H1 (cell line): ENCODE results near the gene KDR. TPM values are rescaled to one million over a fixed set of nuclear protein-coding genes. Genes with fewer than 3 reads are reported as not detected.

Experiments used
- CTCF ChIA-PET: fragments of 300-600 bp; sonication (Branson Sonifier 250); formaldehyde crosslinking; loops from one replicate; lab custom pipeline; 2021; ENCODE audit not compliant: partially characterized antibody; lab: Charles Lee
- POLR2A ChIA-PET: fragments of 300-600 bp; sonication (Branson Sonifier 250); formaldehyde crosslinking; loops from one replicate; lab custom pipeline; 2021; ENCODE audit warnings: inconsistent platforms; ENCODE audit not compliant: partially characterized antibody; lab: Charles Lee
- DNase-seq, 2 experiments: peaks; one replicate each; pipeline versions ENCODE4 v3.0.0 to v3.0.0-alpha.2; 2010 to 2022; ENCODE audit warnings: low spot score in 2 of 2, low read depth in 1 of 2, mixed read lengths in 1 of 2
- FAIRE-seq: peaks from 2 replicates; lab custom pipeline; 2011; peaks lifted over from hg19 to GRCh38; lab: Jason Lieb, UNC
- H2AFZ ChIP-seq: 2 replicates; pipeline ENCODE4 v1.8.1; 2012; ENCODE audit warnings: low read length, inconsistent platforms
- H2AK5ac ChIP-seq: 2 replicates; pipeline ENCODE4 v1.6.1; 2013; ENCODE audit warnings: low read depth, low read length
- H2BK120ac ChIP-seq: replicated peaks from 2 replicates; pipeline ENCODE3; 2013; ENCODE audit warnings: low read depth, low read length, inconsistent platforms
- H2BK12ac ChIP-seq: 2 replicates; pipeline ENCODE4 v1.6.1; 2013; ENCODE audit warnings: low read depth, low read length
- H2BK15ac ChIP-seq: 2 replicates; pipeline ENCODE4 v1.6.1; 2013; ENCODE audit warnings: low read length
- H2BK20ac ChIP-seq: 2 replicates; pipeline ENCODE4 v1.6.1; 2013; ENCODE audit warnings: low read length
- H2BK5ac ChIP-seq: 2 replicates; pipeline ENCODE4 v1.6.1; 2013; ENCODE audit warnings: low read depth, low read length
- H3K14ac ChIP-seq: 2 replicates; pipeline ENCODE4 v1.6.1; 2013; ENCODE audit warnings: inconsistent platforms; ENCODE audit not compliant: insufficient read length
- H3K18ac ChIP-seq: 2 replicates; pipeline ENCODE4 v1.6.1; 2013; ENCODE audit warnings: low read length; ENCODE audit errors: extremely low read depth
- H3K23ac ChIP-seq: 2 replicates; pipeline ENCODE4 v1.6.1; 2013; ENCODE audit warnings: inconsistent platforms; ENCODE audit not compliant: insufficient read length
- H3K23me2 ChIP-seq: 2 replicates; pipeline ENCODE4 v1.6.1; 2013; ENCODE audit warnings: low read depth, low read length
- H3K27ac ChIP-seq: 2 replicates; pipeline ENCODE4 v1.6.1; 2011; ENCODE audit warnings: low read depth, low read length, inconsistent platforms
- H3K27me3 ChIP-seq, 4 experiments: replicated peaks in 1 of 4; 1 replicate in 1 of 4; 2 replicates in 3 of 4; pipeline versions ENCODE4 v1.6.1 to v1.8.1; 2011 to 2013; ENCODE audit warnings: low read length in 3 of 4, mild to moderate bottlenecking in 3 of 4, inconsistent platforms in 2 of 4, mixed read lengths in 2 of 4, moderate library complexity in 1 of 4; ENCODE audit not compliant: control insufficient read depth in 3 of 4, insufficient read depth in 3 of 4; ENCODE audit errors: extremely low read depth in 1 of 4
- H3K36me3 ChIP-seq, 4 experiments: 2 replicates each; pipeline versions ENCODE4 v1.6.1 to v1.8.1; 2011 to 2013; ENCODE audit warnings: mild to moderate bottlenecking in 4 of 4, low read length in 3 of 4, moderate library complexity in 2 of 4, control low read depth in 1 of 4, inconsistent platforms in 1 of 4; ENCODE audit not compliant: insufficient read depth in 4 of 4, control insufficient read depth in 2 of 4
- H3K4ac ChIP-seq: replicated peaks from 2 replicates; pipeline ENCODE3; 2013; ENCODE audit warnings: low read length, low read depth, mixed read lengths, inconsistent platforms; ENCODE audit not compliant: insufficient read length
- H3K4me1 ChIP-seq, 4 experiments: replicated peaks in 1 of 4; 1 replicate in 1 of 4; 2 replicates in 3 of 4; pipeline versions ENCODE4 v1.6.1 to v1.8.1; 2011 to 2013; ENCODE audit warnings: low read length in 3 of 4, inconsistent platforms in 2 of 4, mixed read lengths in 1 of 4; ENCODE audit not compliant: insufficient read depth in 4 of 4, control insufficient read depth in 3 of 4
- H3K4me2 ChIP-seq, 2 experiments: 2 replicates each; pipeline versions ENCODE4 v1.6.1 to v1.8.1; 2011 to 2013; ENCODE audit warnings: low read depth in 2 of 2, low read length in 2 of 2, control low read depth in 1 of 2, inconsistent platforms in 1 of 2, mild to moderate bottlenecking in 1 of 2; ENCODE audit not compliant: insufficient read depth in 1 of 2
- H3K4me3 ChIP-seq, 4 experiments: fragments of 200-600, 300-600 bp in 1 of 4; sonication (generic), shearing (Covaris generic), sonication (Bioruptor Twin) in 1 of 4; 2 replicates each; pipeline versions ENCODE4 v1.5.1 to v1.8.1; 2011 to 2016; ENCODE audit warnings: low read length in 4 of 4, low read depth in 3 of 4, control low read depth in 2 of 4, inconsistent platforms in 2 of 4, mild to moderate bottlenecking in 2 of 4, mixed read lengths in 1 of 4, moderate library complexity in 1 of 4; ENCODE audit not compliant: insufficient read depth in 2 of 4; ENCODE audit errors: extremely low read depth in 1 of 4
- H3K56ac ChIP-seq: replicated peaks from 2 replicates; pipeline ENCODE3; 2013; ENCODE audit warnings: low read depth, mild to moderate bottlenecking, mixed read lengths, low read length, inconsistent platforms; ENCODE audit not compliant: insufficient read length
- H3K79me1 ChIP-seq: 2 replicates; pipeline ENCODE4 v1.6.1; 2013; ENCODE audit warnings: low read depth, low read length, control low read depth
- H3K79me2 ChIP-seq, 2 experiments: 2 replicates each; pipeline versions ENCODE4 v1.6.1 to v1.8.1; 2012 to 2013; ENCODE audit warnings: low read length in 2 of 2, mild to moderate bottlenecking in 2 of 2, inconsistent platforms in 1 of 2; ENCODE audit not compliant: insufficient read depth in 2 of 2, control insufficient read depth in 1 of 2
- H3K9ac ChIP-seq, 4 experiments: replicated peaks in 1 of 4; 1 replicate in 1 of 4; 2 replicates in 3 of 4; pipeline versions ENCODE4 v1.6.1 to v1.8.1; 2011 to 2013; ENCODE audit warnings: low read depth in 3 of 4, low read length in 3 of 4, control low read depth in 2 of 4, mild to moderate bottlenecking in 2 of 4, moderate library complexity in 2 of 4, inconsistent platforms in 1 of 4; ENCODE audit errors: extremely low read depth in 1 of 4
- H3K9me3 ChIP-seq, 2 experiments: 2 replicates each; pipeline versions ENCODE4 v1.6.1 to v1.8.1; 2012 to 2013; ENCODE audit warnings: mild to moderate bottlenecking in 2 of 2, moderate library complexity in 2 of 2, control low read depth in 1 of 2, inconsistent platforms in 1 of 2, low read depth in 1 of 2, low read length in 1 of 2, mixed read lengths in 1 of 2; ENCODE audit not compliant: insufficient read depth in 2 of 2
- H4K20me1 ChIP-seq, 2 experiments: replicated peaks in 1 of 2; 2 replicates each; pipeline versions ENCODE3 to v1.8.1; 2011 to 2013; ENCODE audit warnings: inconsistent platforms in 2 of 2, low read length in 2 of 2, mild to moderate bottlenecking in 1 of 2; ENCODE audit not compliant: insufficient read depth in 2 of 2, control insufficient read depth in 1 of 2
- H4K5ac ChIP-seq: 2 replicates; pipeline ENCODE4 v1.6.1; 2013; ENCODE audit warnings: low read length, low read depth, mixed read lengths, inconsistent platforms; ENCODE audit not compliant: insufficient read length
- H4K8ac ChIP-seq: 2 replicates; pipeline ENCODE4 v1.8.0; 2013; ENCODE audit warnings: mild to moderate bottlenecking, moderate library complexity, low read length, inconsistent platforms; ENCODE audit not compliant: insufficient read depth; ENCODE audit errors: extremely low read depth
- H4K91ac ChIP-seq: replicated peaks from 2 replicates; pipeline ENCODE3; 2013; ENCODE audit warnings: low read length, mixed read lengths, inconsistent platforms; ENCODE audit not compliant: insufficient read length
- CHD1 ChIP-seq: IDR thresholded peaks from 2 replicates; pipeline ENCODE4 v1.6.1; 2012; ENCODE audit warnings: low read depth, low read length, improper control_type of control experiment
- CHD2 ChIP-seq: IDR thresholded peaks from 2 replicates; pipeline ENCODE4 v1.6.1; 2012; ENCODE audit warnings: low read length, improper control_type of control experiment
- EZH2 ChIP-seq: fragments of 200-600 bp; sonication (generic); IDR thresholded peaks from 2 replicates; pipeline ENCODE4 v1.7.1; 2012; ENCODE audit warnings: low read depth, mild to moderate bottlenecking, moderate library complexity, low read length, inconsistent platforms; ENCODE audit not compliant: severe bottlenecking
- GTF2F1 ChIP-seq: IDR thresholded peaks from 2 replicates; pipeline ENCODE4 v1.6.1; 2012; ENCODE audit warnings: low read depth, low read length, improper control_type of control experiment, borderline replicate concordance
- JUN ChIP-seq: IDR thresholded peaks from 2 replicates; pipeline ENCODE4 v1.6.1; 2011; ENCODE audit warnings: low read depth, mild to moderate bottlenecking, improper control_type of control experiment, low read length
- JUND ChIP-seq: IDR thresholded peaks from 2 replicates; pipeline ENCODE4 v1.6.1; 2011; ENCODE audit warnings: mild to moderate bottlenecking, improper control_type of control experiment, low read length
- KDM1A ChIP-seq: fragments of 200-600, 300-600 bp; sonication (generic); IDR thresholded peaks from 2 replicates; pipeline ENCODE4 v1.7.1; 2016; ENCODE audit warnings: mild to moderate bottlenecking, low read length, borderline replicate concordance
- NANOG ChIP-seq: IDR thresholded peaks from 2 replicates; pipeline ENCODE4 v1.6.1; 2011; ENCODE audit warnings: low read length, low read depth, mild to moderate bottlenecking, inconsistent platforms; ENCODE audit not compliant: insufficient read depth, poor library complexity, severe bottlenecking
- POU5F1 ChIP-seq: IDR thresholded peaks from 2 replicates; pipeline ENCODE4 v1.6.1; 2011; ENCODE audit warnings: low read depth, mild to moderate bottlenecking, low read length, moderate library complexity
- SIX5 ChIP-seq: IDR thresholded peaks from 2 replicates; pipeline ENCODE4 v1.6.1; 2011; ENCODE audit warnings: mild to moderate bottlenecking, low read depth, low read length
- TBP ChIP-seq: IDR thresholded peaks from 2 replicates; pipeline ENCODE4 v1.6.1; 2011; ENCODE audit warnings: low read depth, low read length, improper control_type of control experiment
- WGBS, 2 experiments: shearing (Covaris generic) in 1 of 2; methylation state at CpG; one replicate each; pipeline versions ENCODE4 v1.1.6 to v1.1.7; 2013 to 2015; ENCODE audit warnings: low lambda C conversion rate in 2 of 2, mixed read lengths in 2 of 2, inconsistent platforms in 1 of 2, low coverage in 1 of 2, missing lambda C conversion rate in 1 of 2; ENCODE audit not compliant: insufficient replicate concordance in 2 of 2, insufficient coverage in 1 of 2, insufficient read length in 1 of 2; ENCODE audit errors: extremely low coverage in 1 of 2, missing lambda C conversion rate in 1 of 2; 5-methylcytosine and 5-hydroxymethylcytosine counted together
- polyA plus RNA-seq, 7 experiments: library from polyadenylated mRNA; depleted of rRNA in 3 of 7; stranded (reverse) in 5 of 7; unstranded in 2 of 7; fragments of >200 nt in 5 of 7; fragments of 200-250 nt in 2 of 7; gene quantifications; 1 replicate in 5 of 7; 2 replicates in 1 of 7; 4 replicates in 1 of 7; pipeline versions ENCODE4 v1.2.1 to v1.2.3, GENCODE V29; 2011 to 2013; ENCODE audit warnings: missing spikeins in 2 of 7, mixed read lengths in 2 of 7
- total RNA-seq: library from RNA; stranded (reverse); fragmentation: NEBNext Ultra II Directional; extraction: Animal tissue kit (Norgen Biotek cat#: 25700); gene quantifications from 2 replicates; pipeline ENCODE4 v1.2.1, GENCODE V29; 2021
- TF ChIP-seq, protein P1 (sequence below), 3 experiments: IDR thresholded peaks; 1 replicate in 2 of 3; 2 replicates in 1 of 3; pipeline versions ENCODE4 v1.5.1 to v1.6.1; 2011; ENCODE audit warnings: low read length in 3 of 3, mild to moderate bottlenecking in 3 of 3, inconsistent platforms in 2 of 3, low read depth in 1 of 3, moderate library complexity in 1 of 3; ENCODE audit not compliant: insufficient read depth in 1 of 3; ENCODE audit errors: control extremely low read depth in 1 of 3

Gene KDR
- total and polyA plus RNA-seq, 2 of the 8 experiments (the other 6 are each of a cell fraction or from before 2014, with no cell fraction given) = 69.3 to 106 TPM

DNA sequence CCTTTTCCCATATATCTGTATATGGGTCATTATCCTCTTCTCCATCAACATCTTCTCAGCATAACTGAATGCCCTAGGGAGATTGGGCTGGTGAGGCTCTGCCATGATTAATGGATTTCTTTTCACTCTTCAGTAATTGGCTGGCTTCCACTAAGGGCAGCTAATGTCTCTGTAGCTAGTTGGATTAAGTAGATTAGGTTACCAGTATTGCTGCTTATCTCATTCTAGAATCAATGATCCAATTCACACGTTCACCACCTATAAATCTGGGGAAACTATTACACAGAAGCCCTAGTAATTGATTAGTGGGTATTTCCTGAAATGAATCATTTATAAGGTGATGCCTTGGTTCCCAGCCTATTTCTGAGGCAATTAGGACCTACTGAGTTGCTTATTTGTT lies 94.8 kb downstream of the KDR start:
- no peak overlapping the region for H3K18ac ChIP-seq
- no peak overlapping the region for H2AFZ ChIP-seq
- no peak overlapping the region for H2BK20ac ChIP-seq
- no peak overlapping the region for H3K4ac ChIP-seq
- CTCF ChIA-PET = interaction anchor here (0.9 to 1.6 kb wide), 3 partner anchors 23 to 58 kb away, joined by 3 to 5 read pairs (median 3); no protein-coding TSS in a partner anchor
- no peak overlapping the region for H4K5ac ChIP-seq
- H3K27ac ChIP-seq = no peak overlapping the region
- POLR2A ChIA-PET = no interaction called here
- 92% methylated on average over 1 of the region's 1 CpG; no CpG with 5 or more reads in 1 of the 2 experiments for WGBS, 2 experiments
- H3K27me3 ChIP-seq = no peaks in the 10 kb centered on the region; a peak in 1 of 7 replicates
- H2BK120ac ChIP-seq = no peak overlapping the region
- no peak overlapping the region for H3K56ac ChIP-seq
- H3K36me3 ChIP-seq = no peaks in the 10 kb centered on the region; a peak in 1 of 8 replicates
- no peaks in the 10 kb centered on the region for H3K79me2 ChIP-seq
- no peak overlapping the region for H2BK5ac ChIP-seq
- H3K23me2 ChIP-seq = no peaks in the 10 kb centered on the region
- no peak for DNase-seq
- H3K79me1 ChIP-seq = no peaks in the 10 kb centered on the region
- no peak overlapping the region for H2AK5ac ChIP-seq
- no peak overlapping the region for H2BK12ac ChIP-seq
- no peak overlapping the region for H3K23ac ChIP-seq
- no peak overlapping the region for H3K14ac ChIP-seq
- H3K4me2 ChIP-seq = no peak overlapping the region
- no peak overlapping the region for H3K9ac ChIP-seq
- no peaks in the 10 kb centered on the region for H4K20me1 ChIP-seq
- no peak overlapping the region for H2BK15ac ChIP-seq
- H3K4me3 ChIP-seq = no peak overlapping the region
- no peak overlapping the region for H4K8ac ChIP-seq
- H3K4me1 ChIP-seq = peaks cover 0 to 5% (median 2%) of the 10 kb centered on the region in 4 experiments; a peak in 5 of 7 replicates
- no peak overlapping the region for H4K91ac ChIP-seq
- no peaks in the 10 kb centered on the region for H3K9me3 ChIP-seq
- no peak for FAIRE-seq
- no peak for TF ChIP-seq KDM1A
- no peak for TF ChIP-seq CHD1
- TF ChIP-seq JUND = no peak
- no peak for TF ChIP-seq EZH2
- TF ChIP-seq, protein P1, sequence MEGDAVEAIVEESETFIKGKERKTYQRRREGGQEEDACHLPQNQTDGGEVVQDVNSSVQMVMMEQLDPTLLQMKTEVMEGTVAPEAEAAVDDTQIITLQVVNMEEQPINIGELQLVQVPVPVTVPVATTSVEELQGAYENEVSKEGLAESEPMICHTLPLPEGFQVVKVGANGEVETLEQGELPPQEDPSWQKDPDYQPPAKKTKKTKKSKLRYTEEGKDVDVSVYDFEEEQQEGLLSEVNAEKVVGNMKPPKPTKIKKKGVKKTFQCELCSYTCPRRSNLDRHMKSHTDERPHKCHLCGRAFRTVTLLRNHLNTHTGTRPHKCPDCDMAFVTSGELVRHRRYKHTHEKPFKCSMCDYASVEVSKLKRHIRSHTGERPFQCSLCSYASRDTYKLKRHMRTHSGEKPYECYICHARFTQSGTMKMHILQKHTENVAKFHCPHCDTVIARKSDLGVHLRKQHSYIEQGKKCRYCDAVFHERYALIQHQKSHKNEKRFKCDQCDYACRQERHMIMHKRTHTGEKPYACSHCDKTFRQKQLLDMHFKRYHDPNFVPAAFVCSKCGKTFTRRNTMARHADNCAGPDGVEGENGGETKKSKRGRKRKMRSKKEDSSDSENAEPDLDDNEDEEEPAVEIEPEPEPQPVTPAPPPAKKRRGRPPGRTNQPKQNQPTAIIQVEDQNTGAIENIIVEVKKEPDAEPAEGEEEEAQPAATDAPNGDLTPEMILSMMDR (IDR thresholded peaks at IDR 0.05; ENCODE audit: control extremely low read depth in 1 of 3, insufficient read depth in 1 of 3, low read depth in 1 of 3, low read length in 3 of 3) = no peak
- TF ChIP-seq JUN = no peak
- no peak for TF ChIP-seq CHD2
- no peak for TF ChIP-seq GTF2F1
- no peak for TF ChIP-seq POU5F1
- TF ChIP-seq TBP = no peak
- TF ChIP-seq SIX5 = no peak
- TF ChIP-seq NANOG = no peak
